GM18498 (cell line): ENCODE data around the gene MSMP.

ENCODE experiments used
- ATAC-seq: cut with Tn5 transposase; IDR thresholded peaks from one replicate; pipeline ENCODE4 v1.9.1; 2021; ENCODE audit warnings: mild to moderate bottlenecking, moderate library complexity; ENCODE audit not compliant: unreplicated experiment

MSMP gene

GRCh38 chr9:35726931-35727330 is 27.1 kb downstream of the MSMP start:
- ATAC-seq, result peak; percentile 48

GRCh38 chr9:35725362-35725761 is 28.7 kb downstream of the MSMP start:
- ATAC-seq, result no peak

- ATAC-seq, result no peak
These were observed 30.2 kb downstream of the MSMP start for GRCh38 chr9:35723908-35724307.

GRCh38 chr9:35723426-35723825 is 30.6 kb downstream of the MSMP start:
- no peak for ATAC-seq

- ATAC-seq, result no peak
These were observed 34.5 kb downstream of the MSMP start for GRCh38 chr9:35719546-35719945.

GRCh38 chr9:35718721-35719511 is 35.2 kb downstream of the MSMP start:
- ATAC-seq, result no peak

GRCh38 chr9:35717132-35717870 is 36.8 kb downstream of the MSMP start:
- no peak for ATAC-seq

- ATAC-seq, result no peak
These were observed 37.8 kb downstream of the MSMP start for GRCh38 chr9:35716230-35716629.

- no peak for ATAC-seq
These were observed 39.4 kb downstream of the MSMP start for GRCh38 chr9:35714579-35715252.

- no peak for ATAC-seq
These were observed 40.0 kb downstream of the MSMP start for GRCh38 chr9:35714123-35714522.

- no peak for ATAC-seq
These were observed 40.5 kb downstream of the MSMP start for GRCh38 chr9:35713578-35713977.

GRCh38 chr9:35712762-35713400 is 41.2 kb downstream of the MSMP start:
- ATAC-seq, result no peak

GRCh38 chr9:35711501-35712428 is 42.3 kb downstream of the MSMP start:
- peak; percentile 65 for ATAC-seq

GRCh38 chr9:35710818-35711500 is 43.1 kb downstream of the MSMP start:
- no peak for ATAC-seq

- ATAC-seq, result no peak
These were observed 45.9 kb downstream of the MSMP start for GRCh38 chr9:35708146-35708545.

GRCh38 chr9:35706951-35707350 is 47.1 kb downstream of the MSMP start:
- no peak for ATAC-seq

GRCh38 chr9:35705836-35706430 is 48.1 kb downstream of the MSMP start:
- ATAC-seq, result no peak

GRCh38 chr9:35705372-35705771 is 48.7 kb downstream of the MSMP start:
- ATAC-seq, result no peak
